ENCODE data around the gene LCN10.
"Not testable (repeated sequence)": the region's sequence is repeated elsewhere in the genome, so short reads cannot be mapped to it uniquely, and the experiment has no call there.

Gene LCN10

DNA sequence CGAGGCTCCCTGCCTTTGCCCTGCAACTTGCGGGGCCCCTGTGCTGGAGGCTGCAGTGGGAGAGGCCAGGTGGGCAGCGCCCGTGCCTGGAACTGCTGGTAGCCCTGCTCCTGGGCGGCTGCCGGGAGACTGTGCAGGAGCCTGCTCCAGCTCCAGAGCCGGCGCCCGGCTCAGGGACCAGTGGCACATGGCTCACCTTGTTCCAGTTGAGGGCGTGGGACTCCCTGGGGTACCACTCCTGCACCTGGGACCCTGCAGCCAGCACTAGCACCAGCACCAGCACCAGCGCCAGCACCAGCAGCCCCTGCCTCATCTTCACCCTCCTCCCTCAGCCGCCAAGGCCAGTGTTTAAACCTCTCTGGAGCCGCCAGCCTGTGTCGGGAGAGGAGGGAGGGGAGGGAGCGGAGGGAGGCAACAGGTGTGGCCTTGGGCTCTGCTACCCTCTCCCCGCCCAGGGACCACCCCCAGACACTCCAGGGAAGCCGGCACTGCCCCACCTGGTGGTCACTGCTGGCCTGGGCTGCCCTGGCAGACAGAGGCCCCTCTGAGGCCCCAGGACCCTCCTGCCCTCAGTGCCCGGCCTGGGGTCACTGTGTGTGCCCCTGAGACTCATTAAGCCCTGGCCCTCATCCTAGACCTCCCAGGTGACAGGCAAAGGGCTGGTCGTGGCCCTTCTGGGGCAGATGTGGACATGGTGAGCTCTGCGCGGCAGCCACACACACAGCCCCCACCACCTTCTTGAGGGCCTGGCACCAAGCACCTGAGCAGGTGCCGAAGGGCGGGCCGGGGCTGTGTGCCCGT is at the start of gene LCN10:
Gene LCN10 (minus strand): TSS at position 350 of the 801 bp plus-strand sequence. CDS start 37 bp downstream, at position 313.
- DNase-seq (ENCODE audit: low read depth in 1 of 2, low spot score in 1 of 2), result no peak

GRCh38 chr9:136791516-136792276 is 49.0 kb upstream of the LCN10 start:
- peak; percentile 40 to 53 for DNase-seq (ENCODE audit: low read depth in 1 of 2, low spot score in 1 of 2)

- DNase-seq (ENCODE audit: low read depth in 1 of 2, low spot score in 1 of 2), result peak; percentile 99 to 100
Measured at GRCh38 chr9:136790640-136791515, 48.1 kb upstream of the LCN10 start, which contains the start of gene TMEM141. Gene TMEM141, plus strand, starts transcription at chr9:136791344. Its CDS starts 27 bp downstream, at chr9:136791371.

GRCh38 chr9:136789523-136789937 is 46.8 kb upstream of the LCN10 start:
- DNase-seq (ENCODE audit: low read depth in 1 of 2, low spot score in 1 of 2), result no peak

GRCh38 chr9:136788644-136789522 is 46.1 kb upstream of the LCN10 start:
- DNase-seq (ENCODE audit: low read depth in 1 of 2, low spot score in 1 of 2), result not testable (repeated sequence)

GRCh38 chr9:136787690-136788400 is 45.1 kb upstream of the LCN10 start:
- DNase-seq (ENCODE audit: low read depth in 1 of 2, low spot score in 1 of 2), result peak in 1 of 2 donors; percentile 53

DNA sequence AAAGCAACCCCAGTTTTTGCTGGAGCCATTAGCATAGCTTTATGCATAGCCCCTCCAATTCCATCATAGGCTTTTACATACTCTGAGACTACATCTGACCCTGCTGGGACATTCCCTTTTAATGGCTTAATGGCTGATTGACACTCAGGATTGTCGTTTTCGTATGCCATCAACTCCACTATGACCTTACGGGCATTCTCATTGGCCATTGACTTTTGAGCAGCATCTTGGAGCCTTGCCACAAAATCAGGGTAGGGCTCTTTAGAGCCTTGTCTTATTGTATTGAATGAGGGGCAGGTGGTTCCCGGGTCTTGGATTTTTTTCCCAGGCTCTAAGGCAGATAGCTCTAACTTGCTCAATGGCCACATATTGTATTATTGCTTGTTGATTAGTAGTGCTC is 44.2 kb upstream of the LCN10 start:
- DNase-seq (ENCODE audit: low read depth in 1 of 2, low spot score in 1 of 2), result not testable (repeated sequence)

DNA sequence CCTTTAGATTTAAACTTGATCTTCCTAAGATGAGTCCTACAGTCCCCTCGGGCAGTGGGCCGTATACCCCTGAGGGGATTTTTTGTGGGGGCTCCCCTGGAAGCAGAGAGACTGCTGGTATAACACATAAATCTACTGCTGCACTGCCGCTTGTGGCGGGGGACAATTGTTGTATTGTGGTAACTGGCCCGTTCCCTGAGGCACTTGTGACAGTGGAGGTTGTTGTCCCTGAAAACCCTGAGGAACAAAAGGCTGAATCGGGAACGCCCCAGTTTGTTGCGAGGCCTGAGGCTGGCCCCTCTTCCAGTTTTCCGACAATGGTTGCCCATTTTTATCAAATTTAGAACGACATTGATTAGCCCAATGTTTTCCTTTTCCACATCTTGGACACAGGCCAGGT is 43.7 kb upstream of the LCN10 start:
- no peak for DNase-seq (ENCODE audit: low read depth in 1 of 2, low spot score in 1 of 2)

DNA sequence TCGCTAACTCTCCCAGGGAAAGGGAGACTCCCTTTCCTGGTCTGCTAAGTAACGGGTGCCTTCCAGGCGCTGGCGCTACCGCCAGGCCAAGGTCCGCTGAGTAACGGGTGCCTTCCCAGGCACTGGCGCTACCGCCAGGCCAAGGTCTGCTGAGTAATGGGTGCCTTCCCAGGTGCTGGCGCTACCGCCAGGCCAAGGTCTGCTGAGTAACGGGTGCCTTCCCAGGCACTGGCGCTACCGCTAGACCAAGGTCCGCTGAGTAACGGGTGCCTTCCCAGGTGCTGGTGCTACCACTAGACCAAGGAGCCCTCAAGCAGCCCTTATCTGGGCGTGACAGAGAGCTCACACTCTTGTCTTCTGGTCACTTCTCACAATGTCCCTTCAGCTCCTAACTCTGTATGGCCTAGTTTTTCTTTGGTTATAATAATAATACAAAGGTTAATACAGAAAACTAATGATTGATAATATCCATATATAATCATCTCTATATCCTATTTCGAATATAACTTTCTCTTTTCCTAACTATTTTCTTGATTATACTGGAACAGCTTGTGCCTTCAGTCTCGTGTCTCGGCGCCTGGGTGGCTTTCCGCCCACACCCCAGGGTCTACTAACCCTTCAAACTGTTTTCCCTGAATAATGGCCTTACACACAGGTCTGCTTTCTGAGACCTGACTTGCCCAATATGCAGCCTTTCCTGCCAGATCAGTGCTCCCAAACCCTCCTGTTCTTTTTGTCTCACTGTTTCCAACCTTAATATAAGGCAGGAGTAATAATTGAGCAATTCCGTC is 43.0 kb upstream of the LCN10 start:
- not testable (repeated sequence) for DNase-seq (ENCODE audit: low read depth in 1 of 2, low spot score in 1 of 2)

GRCh38 chr9:136784997-136785361 is 42.2 kb upstream of the LCN10 start:
- no peak for DNase-seq (ENCODE audit: low read depth in 1 of 2, low spot score in 1 of 2)

GRCh38 chr9:136784249-136784996 is 41.7 kb upstream of the LCN10 start:
- no peak for DNase-seq (ENCODE audit: low read depth in 1 of 2, low spot score in 1 of 2)

GRCh38 chr9:136782452-136782851 is 39.7 kb upstream of the LCN10 start:
- DNase-seq (ENCODE audit: low read depth in 1 of 2, low spot score in 1 of 2), result no peak

DNA sequence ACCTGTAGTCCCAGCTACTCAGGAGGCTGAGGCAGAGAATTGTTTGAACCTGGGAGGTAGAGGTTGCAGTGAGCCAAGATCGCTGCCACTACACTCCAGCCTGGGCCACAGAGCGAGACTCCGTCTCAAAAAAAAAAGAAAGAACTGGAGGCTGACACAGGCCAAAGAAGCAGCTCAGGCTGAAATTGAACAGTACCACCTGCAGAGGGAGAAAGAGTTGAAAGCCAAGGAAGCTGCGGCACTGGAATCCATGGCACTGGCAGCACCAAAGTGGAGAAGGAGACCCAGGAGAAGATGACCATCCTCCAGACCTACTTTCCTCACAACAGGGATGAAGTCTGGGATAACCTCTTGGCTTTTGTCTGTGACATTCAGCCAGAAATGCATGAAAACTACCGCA is 37.1 kb upstream of the LCN10 start:
- DNase-seq (ENCODE audit: low read depth in 1 of 2, low spot score in 1 of 2), result no peak

DNA sequence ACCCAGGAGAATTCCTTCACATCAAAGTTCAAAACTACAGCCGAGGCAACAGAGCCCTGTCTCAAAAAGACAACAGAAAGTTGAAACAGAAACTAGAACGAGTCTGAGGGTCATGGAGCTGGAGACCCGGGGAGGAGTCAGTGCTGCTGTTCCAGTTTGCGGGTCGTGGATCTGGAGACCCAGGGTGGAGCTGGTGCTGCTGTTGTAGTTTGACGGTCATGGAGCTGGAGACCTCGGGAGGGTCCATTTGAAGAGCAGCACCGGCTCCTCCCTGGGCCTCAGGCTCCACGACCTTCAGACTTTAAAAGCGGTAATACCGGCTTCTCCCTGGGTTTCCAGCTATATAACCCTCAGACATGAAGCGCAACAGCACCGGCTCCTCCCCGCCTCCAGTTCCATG is 34.6 kb upstream of the LCN10 start:
- DNase-seq (ENCODE audit: low read depth in 1 of 2, low spot score in 1 of 2), result no peak

GRCh38 chr9:136776947-136777346 is 34.2 kb upstream of the LCN10 start:
- no peak for DNase-seq (ENCODE audit: low read depth in 1 of 2, low spot score in 1 of 2)

DNA sequence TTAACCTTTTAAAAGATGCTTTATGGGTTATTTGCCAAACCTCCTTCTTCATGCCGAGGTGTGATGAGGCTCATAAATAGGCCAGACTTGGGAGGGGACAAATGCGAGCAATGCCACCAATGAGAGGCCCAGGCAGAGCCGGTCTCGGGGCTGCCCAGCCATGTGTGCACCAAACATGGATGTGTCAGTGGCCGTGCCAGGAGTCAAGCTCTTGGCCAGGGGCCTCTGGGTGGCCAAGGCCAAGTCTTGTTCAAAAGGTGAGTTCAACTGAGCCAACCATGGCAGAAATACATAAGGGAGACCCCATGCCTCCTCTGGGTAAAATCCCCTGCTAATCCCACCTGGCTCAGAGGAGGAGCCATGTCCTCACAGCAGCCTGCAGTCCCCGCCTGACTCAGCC is 32.5 kb upstream of the LCN10 start:
- no peak for DNase-seq (ENCODE audit: low read depth in 1 of 2, low spot score in 1 of 2)

GRCh38 chr9:136774416-136775045 is 31.8 kb upstream of the LCN10 start:
- no peak for DNase-seq (ENCODE audit: low read depth in 1 of 2, low spot score in 1 of 2)

All from activated T-helper 1 cell treated with anti-CD3 and anti-CD28 coated beads, Interleukin-2, amount 50 U/mL, for 16 hours (primary cell).